ENCODE data around the gene SYVN1. TPM values are rescaled to one million over a fixed set of nuclear protein-coding genes. Genes with fewer than 3 reads are reported as not detected.
"Not testable (repeated sequence)": the region's sequence is repeated elsewhere in the genome, so short reads cannot be mapped to it uniquely, and the experiment has no call there.

SYVN1 gene
- polyA plus RNA-seq, 1 donor, result 41.1 TPM

DNA sequence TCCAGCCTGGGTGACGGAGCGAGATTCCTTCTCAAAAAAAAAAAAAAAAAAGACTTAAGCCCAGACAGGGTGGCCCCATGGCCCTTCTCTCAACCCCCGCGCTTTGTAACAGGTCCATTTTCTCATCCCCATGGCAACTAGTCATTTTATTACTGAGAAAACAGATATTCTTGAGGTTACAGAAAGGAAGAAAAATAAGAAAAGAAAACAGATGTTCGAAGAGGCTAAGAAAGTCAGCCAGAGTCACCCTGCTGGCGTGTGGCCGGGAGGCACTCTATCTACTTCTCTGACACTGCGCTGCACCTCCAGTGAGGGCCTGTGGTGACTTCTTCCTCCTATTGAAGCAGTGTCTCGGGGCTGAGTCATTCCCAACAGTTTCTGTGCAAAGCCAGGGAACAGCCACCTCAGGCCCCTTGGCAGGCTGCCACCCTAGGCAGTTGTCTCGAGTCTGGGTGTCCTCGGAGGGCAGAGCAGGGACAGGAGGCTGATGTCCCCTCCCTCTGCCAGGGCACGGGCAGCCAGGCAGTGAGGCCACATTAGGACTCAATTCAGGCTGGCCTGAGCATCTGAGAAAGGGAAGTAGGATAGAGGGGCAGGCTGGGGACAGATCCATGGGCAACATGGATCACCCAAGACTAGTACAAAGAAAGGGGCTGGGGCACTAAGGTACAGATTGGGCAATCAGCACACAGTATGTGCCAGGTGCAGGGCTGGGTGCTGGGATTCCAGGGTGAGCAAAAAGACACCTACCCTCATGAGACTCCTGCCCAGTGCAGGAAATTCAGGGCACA, 16.4 kb upstream of the SYVN1 start:
- peak; percentile 72 for DNase-seq

DNA sequence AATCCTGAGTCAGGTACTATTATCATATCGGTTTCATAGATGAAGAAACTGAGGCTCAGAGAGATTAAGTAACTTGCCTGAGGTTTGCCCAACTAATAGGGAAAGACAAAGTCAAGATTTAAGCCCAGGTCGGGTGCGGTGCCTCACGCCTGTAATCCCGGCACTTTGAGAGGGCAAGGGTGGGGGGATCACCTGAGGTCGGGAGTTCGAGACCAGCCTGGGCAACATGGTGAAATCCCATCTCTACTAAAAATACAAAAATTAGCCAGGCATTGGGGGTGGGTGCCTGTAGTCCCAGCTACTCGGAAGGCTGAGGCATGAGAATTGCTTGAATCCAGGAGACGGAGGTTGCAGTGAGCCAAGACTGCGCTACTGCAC, 15.8 kb upstream of the SYVN1 start:
- DNase-seq, result not testable (repeated sequence)

DNA sequence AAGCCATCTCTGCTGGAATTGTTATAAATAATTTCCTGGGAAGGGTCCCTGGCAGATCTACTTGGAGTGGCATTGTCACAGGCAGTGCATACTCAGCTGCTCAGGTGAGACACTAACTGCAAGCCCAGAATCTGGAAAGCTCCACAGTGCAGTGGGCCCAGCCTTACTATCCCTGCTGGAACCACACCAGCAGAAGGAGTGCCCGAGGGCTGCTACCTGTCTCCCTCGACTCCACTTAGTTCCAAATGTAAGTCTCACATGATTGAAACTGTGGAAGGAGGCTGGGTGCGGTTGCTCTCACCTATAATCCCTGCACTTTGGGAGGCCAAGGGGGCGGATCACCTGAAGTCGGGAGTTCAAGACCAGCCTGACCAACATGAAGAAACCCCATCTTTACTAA, 14.3 kb upstream of the SYVN1 start:
- DNase-seq, result no peak

DNA sequence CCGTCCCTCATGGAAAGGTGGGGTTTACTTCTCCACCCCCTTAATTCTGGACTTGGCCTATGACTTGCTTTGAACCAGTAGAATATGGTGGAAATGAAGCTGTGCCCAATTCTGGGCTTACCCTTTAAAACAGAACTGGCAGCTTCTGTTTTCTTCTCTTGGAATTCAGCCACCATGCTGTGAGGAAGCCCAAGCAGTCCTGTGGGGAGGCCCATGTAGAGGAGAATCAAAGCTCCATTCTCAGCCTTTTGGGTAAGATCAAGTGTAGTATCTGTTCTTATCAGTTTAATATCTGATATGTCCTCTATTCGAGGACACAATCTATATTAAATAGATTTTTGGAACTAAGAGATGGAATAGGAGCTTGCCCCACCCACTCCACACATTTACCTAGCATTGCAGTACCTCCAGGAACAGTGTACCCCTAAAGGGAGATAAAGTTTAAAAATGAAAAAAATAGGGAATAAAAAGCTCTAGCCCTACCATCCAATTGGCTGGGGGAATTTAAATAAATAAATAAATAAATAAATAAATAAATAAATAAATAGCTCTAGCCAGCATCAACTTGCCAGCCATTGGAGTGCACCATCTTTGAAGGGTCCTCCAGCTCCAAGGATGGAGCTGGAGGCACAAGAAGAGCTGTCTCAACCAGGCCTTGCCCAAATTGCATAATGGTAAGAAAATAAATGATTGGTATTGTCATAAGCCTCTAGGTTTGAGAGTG, 13.2 kb upstream of the SYVN1 start:
- no peak for DNase-seq

DNA sequence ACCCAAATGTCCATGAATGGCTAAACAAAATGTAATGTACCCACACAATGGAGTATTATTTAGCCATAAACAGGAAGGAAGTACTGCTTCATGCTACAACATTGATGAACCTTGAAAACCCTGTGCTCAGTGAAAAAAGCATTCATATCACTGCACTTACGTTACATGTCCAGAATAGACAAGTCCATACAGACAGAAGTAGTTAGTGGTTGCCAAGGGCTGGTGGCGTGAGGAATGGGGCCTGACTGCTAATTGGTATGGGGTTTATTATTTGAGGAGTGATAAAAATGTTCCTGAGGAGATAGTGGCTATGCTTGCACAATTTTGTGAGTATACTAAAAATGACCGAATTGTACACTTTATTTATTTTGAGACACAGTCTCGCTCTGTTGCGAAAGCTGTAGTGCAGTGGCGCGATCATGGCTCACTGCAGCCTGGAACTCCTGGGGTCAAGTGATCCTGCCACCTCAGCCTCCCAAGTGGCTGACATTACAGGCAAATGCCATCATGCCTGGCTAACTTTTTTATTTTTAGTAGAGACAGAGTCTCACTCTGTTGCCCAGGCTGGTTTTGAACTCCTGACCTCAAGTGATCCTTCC, 7.7 kb upstream of the SYVN1 start:
- no peak for DNase-seq

DNA sequence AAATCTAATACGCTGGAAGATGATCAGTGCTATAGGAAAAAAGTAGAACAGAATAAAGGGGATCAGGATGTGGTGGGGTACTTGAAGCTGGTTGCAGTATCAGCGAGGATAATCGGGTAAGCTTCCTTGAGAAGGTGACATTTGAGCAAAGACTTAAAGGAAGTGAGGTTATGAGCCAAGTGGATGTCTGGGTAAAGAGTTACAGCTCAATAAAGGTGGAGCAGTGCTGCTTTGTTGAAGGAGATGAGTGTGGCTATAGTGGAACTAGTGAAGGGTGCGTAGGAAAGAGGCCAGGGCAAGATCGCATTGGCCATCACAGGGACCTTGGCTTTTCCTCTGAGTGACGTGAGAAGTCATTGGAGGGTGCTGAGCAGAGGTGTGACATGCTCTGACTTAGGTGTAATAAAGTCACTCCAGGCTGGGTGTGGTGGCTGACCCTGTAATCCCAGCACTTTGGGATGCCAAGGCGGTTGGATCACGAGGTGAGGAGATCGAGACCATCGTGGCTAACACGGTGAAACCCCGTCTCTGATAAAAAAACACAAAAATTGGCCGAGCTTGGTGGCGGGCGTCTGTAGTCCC, 2.3 kb upstream of the SYVN1 start:
- no peak for DNase-seq

DNA sequence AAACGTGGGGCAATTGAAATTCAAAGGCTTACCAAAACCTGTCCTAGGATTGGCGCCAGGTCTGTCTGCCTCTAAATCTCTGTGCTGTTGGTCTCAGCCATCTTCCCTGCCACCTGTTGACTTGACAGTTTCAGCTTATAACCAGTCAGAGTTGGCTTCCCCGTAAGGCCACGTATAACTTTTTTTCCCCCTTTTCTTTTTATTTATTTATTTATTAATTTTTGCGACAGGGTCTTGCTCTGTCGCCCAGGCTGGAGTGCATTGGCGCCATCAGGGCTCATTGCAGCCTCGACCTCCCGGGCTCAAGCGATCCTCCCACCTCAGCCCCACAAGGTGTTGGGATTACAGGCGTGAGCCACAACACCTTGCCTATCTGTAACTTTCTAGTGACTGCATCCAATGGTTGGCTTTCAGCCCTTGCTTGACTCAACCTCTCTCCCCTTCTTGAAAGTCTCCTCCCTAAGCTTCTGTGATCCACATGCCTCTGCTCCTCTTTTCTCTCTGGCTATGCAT, 1.4 kb upstream of the SYVN1 start:
- no peak for DNase-seq

DNA sequence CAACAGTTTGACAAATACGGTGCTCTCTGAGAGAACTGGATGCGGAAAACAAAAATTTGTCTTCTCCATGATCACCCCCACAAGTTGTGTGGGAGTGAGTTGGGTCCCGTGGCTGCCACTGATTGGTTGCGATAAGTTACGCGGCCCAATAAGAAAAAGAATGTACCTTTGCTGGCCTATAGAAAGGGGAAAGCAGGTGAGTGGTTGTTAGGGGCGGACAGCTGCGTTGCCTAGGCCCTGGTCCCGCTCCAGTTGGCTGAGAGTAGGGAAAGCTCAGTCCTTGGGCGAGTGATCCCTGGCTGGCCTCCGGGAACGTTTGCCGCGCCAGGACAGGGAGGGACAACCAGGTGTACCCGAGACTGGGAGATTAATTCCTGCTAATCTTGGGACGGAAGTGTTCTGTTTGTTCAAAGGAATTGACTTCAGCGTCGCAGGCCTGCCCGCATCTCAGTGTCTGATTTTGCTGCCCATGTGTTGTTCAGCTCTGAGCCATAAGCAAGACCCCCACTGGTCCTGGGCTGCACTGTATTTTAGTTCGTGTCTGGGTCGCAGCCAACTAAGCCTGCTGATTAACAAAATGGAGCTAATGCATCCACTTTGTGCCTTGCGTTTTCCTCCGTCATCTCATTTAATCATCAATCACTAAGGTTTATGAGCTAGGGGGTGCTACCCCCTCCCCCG, 773 bp upstream of the SYVN1 start:
- DNase-seq, result peak; percentile 91

DNA sequence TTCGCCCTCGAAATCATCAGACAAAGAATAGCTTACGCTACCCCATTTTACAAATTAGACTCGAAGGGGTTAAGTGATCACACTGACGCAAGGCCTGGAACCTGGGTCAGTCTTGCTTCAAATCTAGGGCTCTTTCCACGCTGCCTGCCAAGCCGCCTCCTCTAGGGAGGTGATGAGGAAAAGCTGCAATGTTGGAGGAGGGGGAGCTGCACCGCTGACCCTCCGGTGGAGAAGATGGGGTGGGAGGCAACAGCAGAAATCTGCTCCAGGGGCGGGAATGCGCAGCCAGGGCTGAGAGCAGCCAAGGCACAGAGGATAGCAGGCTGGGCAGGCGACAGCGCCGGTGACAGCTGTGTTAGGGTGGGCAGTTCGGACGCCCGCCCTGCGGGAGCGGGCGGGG, 595 bp downstream of the SYVN1 start:
- peak; percentile 85 for DNase-seq

DNA sequence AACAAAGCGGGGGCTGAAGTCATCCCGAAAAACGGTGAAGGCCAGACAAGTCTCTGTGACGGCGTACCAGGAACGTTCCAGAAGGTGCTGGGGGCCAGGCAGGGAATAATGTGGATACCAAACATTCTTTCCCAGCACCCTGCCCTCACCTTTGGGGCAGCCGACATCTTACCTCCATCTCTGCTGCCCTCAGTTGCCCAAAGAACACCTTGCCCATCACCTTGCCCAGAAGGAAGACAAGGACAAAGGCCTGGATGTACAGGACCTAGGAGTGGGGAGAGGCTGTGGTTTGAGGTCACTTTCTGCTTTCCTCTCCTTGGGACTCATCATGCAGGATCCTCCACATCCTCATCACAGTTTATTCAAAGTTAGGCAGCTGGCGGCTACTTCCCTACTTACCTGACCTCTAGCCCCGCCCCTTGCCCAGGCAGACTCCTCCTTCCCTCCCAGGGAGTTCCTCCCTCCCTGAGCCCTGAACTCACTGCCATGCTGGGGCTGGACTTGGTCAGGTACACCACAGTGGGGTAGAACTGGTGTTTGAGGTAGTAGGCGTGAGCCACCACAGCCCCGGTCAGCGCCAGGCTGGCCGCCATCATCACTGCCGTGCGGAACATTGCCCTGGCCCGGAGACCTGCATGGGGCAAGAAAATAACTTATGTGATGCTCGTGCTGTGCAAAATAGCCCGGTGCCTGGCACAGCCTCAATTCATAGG, 1.2 kb downstream of the SYVN1 start:
- no peak for DNase-seq

DNA sequence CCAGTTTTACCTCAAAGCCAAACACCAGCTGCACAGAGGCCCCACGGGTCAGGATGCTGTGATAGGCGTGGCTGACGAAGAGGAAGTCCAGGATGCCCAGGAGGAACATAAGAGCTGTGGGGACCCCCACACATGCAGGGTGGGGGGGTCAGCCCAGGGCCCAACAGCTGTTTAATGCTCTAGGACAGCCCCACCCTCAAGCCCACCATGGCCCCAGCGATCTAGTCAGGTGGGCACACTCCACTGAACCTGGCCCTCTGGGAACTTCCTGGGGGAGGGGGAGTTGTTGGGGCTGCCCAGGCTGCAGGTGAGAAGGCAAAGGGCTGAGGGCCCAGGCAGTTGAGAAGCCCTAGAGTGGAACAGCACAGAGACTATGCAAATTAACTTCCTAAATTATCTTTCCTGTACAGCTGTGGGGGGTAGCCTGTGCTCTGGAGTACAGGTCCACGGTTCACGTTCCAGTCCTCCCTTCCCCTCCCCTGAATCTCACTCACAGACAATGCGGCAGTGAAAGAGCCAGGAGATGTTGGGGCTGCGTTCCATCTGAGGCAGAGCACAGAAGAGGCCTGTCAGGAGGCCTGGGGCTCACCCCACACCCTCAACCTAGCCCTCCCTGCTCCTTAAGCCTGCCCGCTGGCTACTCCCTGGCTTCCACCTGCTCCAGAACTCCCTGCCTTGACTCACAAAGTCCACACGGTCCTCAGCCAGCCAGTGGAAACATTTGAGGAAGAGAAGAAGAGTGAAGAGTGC, 1.9 kb downstream of the SYVN1 start:
- DNase-seq, result no peak

DNA sequence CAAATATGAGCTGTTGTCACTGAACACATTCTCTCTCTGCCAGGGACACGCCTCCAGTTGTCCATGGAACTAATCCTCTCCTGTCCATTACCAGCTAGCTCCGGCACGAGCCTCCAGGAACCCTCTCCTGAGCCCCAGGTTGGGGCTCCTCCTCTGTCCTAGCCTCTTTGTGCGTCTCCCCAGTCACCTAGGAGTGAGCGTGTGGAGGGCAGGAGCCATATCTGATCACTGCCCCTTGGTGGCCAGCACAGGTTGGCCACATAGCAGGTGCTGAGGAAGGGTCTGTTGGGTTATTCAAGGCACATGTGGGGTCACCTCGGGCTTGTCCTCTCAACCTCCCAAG, 2.5 kb downstream of the SYVN1 start:
- DNase-seq, result no peak

DNA sequence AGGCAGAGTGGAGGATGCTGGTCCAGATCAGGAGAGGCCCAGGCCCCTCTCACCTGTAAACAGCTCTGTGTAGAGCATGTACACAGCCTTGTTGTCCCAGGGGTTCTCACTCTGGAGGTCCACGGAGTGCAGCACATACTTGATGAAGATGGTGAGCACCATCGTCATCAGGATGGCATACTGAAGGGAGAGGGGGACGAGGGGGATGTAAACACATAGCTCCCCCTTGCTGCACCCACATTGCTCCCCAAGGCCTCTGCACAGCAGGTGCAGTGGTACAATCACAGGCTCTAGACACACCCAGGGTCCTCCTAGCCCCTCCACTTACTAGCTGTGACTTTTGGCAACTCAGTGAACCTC, 2.9 kb downstream of the SYVN1 start:
- DNase-seq, result no peak

DNA sequence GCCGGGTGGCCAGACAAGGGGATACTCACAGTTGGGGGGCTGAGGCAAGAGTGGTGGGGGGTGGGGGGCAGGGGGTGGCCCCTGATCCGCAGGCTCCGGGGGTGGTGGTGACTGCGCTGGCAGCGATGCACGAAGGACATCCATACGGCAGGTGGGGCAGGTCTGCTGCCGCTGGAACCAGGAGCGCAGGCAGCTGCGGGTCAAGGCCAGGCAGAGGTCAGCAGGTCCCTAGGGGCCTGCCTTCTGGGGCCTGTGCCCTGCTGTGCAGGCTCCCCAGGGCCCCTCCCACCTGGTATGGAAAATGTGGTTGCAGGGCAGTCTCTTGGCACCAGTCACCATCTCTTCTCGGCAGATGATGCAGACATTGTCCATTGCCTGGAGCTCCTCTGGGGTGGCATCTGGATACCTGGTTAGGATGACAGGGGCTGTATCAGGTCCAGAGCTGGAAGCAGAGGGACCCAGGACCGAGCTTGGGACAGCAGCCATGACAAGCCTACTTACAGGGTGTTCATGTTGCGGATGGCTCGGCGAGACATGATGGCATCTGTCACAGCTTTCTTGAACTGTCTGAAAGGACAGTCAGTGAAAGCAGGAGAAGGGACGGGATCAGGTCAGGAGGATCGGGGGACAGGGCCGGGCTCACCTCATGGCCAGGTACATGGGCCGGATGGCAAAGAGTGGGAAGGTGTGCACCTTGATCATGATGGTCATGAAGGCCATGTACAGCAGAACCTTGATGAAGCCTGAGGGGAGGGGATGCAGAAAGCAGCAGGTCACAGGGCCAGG, 3.5 kb downstream of the SYVN1 start:
- no peak for DNase-seq

DNA sequence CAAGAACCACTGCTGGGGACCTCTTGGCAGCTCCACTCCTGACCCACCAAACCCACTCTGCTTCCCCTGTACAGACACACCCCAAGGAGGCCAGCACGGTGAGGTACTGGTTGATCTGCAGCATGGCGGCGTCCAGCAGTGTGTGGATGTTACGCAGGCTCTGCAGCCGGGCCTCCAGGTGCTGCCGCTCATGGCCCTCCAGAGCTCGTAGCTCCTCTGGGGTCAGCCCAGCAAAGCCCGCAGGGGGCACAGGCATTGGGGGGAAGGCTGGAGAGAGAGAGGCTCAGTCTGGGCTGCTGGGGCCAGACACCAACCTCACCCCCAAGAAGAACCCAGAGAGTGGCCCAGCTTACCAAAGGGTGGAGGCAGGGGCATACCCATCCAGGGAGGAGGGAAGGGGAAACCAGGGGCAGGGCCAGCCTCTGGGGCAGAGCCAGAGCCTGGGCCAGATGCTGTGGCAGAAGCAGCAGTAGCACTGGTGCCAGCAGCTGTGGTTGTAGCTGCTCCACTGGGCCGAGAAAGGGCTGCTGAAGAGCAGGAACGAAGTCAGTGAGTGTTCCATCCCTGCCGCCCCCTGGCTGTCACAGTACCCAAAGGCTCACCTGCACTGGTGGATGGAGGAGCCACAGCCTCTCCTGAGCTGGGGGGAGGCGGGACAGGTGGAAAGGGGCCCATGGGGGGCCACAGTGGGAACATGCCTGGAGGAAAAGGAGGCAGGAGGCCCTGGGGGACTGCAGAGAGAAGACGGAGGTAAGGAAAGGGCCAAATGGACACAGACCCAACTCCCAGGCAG, 4.5 kb downstream of the SYVN1 start:
- no peak for DNase-seq

DNA sequence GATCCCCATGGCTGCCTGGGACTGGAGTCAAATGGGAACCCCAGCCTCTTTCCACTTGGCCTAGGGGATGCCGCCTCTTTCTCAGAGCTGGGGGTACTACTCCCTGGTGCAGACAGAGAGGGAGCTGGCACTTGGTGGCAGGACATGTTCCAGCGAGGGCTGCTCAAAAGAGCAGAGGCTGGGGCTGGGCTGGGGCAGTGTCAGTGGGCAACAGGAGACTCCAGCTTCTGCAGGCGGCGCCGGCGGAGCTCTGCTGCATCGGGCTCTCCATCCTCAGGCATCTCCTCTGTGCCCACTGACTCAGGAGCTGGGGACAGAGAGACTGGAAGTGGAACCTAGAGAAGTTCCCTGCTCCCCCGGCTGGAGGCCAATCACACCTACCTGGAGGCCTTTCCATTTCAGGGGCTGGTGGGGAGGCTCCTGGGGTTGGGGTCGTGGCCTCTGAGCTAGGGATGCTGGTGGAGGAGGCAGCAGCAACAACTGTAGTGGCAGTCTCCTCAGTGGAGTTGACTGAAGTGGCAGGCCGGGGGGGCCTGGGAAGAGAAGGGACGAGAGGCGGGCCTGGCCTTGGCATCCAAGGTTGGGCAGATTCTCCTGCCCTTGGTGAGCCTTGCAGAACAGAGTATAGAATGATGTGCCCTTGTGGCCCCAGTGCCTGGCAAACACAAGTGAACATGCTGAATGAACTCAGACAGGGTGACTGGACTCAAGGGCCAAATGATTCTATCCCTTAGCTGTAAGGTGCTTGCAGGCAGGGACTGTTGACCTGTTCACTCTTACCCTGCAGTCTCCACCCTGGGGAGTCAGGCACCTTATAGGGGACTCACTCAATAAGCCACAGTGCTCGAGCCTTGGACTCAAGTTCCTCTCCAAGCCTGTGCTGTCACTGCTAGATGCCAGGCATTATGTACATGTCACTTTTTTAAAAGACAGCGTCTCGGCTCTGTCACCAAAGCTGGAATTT, 5.9 kb downstream of the SYVN1 start:
- DNase-seq, result no peak

DNA sequence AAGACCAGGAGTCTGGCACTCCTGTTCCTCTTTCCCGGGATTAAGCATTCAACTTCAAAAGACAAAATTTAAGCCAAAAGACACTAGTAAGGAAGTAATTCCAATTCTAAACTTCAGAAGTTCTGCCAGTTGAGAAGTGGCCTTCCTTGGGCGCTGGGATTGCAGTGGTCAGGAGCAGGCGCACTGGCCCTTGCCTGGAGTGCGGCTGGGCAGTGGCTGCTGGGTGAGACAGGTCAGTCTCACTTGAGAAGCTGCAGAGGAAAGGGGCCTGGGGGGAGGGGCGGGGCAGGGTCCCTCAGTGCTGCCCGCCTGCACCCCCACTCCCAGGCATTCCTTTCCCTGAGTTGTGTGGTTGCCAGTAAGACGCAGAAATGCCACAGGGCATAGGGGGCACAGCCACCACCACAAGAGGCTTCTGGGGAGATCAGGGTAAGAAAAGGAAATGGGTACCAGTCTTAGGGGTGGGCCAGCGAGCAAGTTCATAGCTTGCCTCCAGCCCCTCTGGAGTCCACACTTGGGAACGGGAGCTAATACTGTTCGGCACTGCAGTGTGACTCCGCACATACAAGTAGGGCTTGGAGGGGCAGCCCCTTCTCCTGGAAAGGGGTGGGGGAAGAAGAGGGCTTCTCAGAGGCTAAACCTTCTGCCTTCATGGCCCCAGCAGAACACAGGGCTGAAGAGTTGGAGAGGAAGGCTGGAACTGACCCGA, 6.7 kb downstream of the SYVN1 start:
- no peak for DNase-seq

Data from hindlimb muscle (tissue), 1 donor.